ENCODE results near the gene HTR5A.

Gene HTR5A

DNA sequence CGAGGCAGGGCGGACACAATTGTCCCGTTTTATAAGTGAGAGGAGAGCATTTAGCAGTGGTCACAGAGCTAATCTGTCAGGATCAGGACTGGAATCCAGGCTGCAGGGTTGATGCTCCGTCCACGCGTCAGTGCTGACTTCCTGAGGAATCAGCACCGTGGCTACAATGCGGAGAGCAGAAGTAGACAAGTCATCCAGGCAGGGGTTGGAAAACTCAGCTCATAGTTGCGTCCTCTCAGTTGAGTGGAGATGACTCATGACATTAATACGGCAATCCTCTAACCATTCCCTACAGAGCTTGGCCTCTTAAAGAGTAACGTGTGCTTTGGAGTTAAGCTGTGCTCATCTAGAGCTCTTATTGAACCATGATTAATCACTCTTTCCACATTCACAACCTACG is 17.1 kb upstream of the HTR5A start:
- H3K27ac ChIP-seq (ENCODE audit: low read depth, low read length) = no peak overlapping the region
- no peaks in the 10 kb centered on the region for H3K4me1 ChIP-seq (ENCODE audit: control insufficient read depth in 1 of 2, insufficient read depth in 2 of 2, low read length in 2 of 2)
- no peaks in the 10 kb centered on the region for H3K9me3 ChIP-seq (ENCODE audit: control insufficient read depth in 1 of 2, low read length in 2 of 2)
- H3K4me3 ChIP-seq (ENCODE audit: low read depth in 1 of 2, low read length in 2 of 2) = no peak overlapping the region
- H3K27me3 ChIP-seq (ENCODE audit: control insufficient read depth in 1 of 2, insufficient read depth in 2 of 2, low read length in 2 of 2) = no peaks in the 10 kb centered on the region
- H3K36me3 ChIP-seq (ENCODE audit: control insufficient read depth in 1 of 2, insufficient read depth in 2 of 2, low read length in 2 of 2) = no peaks in the 10 kb centered on the region
- no peak overlapping the region for H3K9ac ChIP-seq (ENCODE audit: low read depth in 1 of 2, low read length in 2 of 2)

DNA sequence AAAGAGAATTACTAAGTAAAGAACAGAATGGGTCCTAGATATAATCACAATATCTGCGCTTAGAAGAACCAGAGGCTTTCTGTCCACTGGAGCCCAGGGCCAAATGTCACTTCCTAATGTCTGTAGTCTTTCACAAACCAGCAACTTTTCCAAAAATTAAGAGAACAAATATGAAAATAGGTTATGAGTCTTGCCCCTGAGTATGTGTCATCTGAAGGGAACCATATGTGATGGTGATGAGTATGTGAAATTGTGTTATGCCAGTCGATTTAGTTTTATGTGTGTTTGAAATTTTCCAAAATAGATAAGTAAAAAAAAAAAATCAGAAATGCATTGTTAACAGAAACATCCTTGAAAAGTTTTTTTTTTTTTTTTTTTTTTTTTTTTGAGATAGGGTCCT is 15.4 kb upstream of the HTR5A start:
- H3K4me3 ChIP-seq (ENCODE audit: low read depth in 1 of 2, low read length in 2 of 2) = no peak overlapping the region
- H3K9me3 ChIP-seq (ENCODE audit: control insufficient read depth in 1 of 2, low read length in 2 of 2) = no peaks in the 10 kb centered on the region
- H3K9ac ChIP-seq (ENCODE audit: low read depth in 1 of 2, low read length in 2 of 2) = no peak overlapping the region
- no peaks in the 10 kb centered on the region for H3K36me3 ChIP-seq (ENCODE audit: control insufficient read depth in 1 of 2, insufficient read depth in 2 of 2, low read length in 2 of 2)
- H3K27me3 ChIP-seq (ENCODE audit: control insufficient read depth in 1 of 2, insufficient read depth in 2 of 2, low read length in 2 of 2) = no peaks in the 10 kb centered on the region
- no peaks in the 10 kb centered on the region for H3K4me1 ChIP-seq (ENCODE audit: control insufficient read depth in 1 of 2, insufficient read depth in 2 of 2, low read length in 2 of 2)
- no peak overlapping the region for H3K27ac ChIP-seq (ENCODE audit: low read depth, low read length)

DNA sequence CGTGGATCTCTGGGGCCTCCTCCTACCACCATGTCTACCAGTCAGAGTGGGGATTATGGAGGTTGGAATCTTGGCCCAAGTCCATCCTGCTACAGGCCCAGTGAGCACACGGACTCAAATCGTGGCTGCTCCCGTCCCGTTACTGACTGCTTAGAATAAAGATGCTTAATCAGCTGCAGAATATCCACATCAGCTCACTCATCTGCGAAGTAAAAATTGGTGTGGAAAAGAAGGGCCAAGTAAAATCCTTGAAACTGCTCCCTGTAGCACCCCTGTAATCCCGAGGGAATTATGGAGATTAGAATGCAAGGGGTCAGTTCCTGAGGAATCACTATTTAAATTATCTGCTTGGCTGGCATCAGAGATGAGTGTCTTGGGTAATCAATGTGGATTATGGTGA is 13.0 kb upstream of the HTR5A start:
- H3K36me3 ChIP-seq (ENCODE audit: control insufficient read depth in 1 of 2, insufficient read depth in 2 of 2, low read length in 2 of 2) = no peaks in the 10 kb centered on the region
- no peak overlapping the region for H3K9ac ChIP-seq (ENCODE audit: low read depth in 1 of 2, low read length in 2 of 2)

DNA sequence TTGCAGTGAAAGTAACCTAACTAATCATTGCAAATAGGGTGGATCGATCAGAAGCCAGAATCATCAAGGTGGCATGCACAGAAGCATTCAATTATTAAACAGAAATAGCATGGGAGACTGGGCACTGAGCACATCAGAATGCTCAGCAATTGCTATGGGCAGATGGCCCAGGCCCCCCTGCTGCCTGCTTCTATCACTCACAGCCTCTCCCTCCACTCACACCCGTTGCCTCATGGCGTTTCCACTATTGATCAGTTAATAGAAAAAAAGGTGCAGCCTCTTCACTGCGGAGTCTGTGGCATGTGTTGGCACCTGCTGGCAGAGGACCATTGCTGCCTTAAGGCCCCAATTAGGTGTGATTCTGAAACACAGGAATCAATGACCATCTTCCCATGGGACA is 11.2 kb upstream of the HTR5A start:
- no peaks in the 10 kb centered on the region for H3K27me3 ChIP-seq (ENCODE audit: control insufficient read depth in 1 of 2, insufficient read depth in 2 of 2, low read length in 2 of 2)
- no peaks in the 10 kb centered on the region for H3K4me1 ChIP-seq (ENCODE audit: control insufficient read depth in 1 of 2, insufficient read depth in 2 of 2, low read length in 2 of 2)
- no peaks in the 10 kb centered on the region for H3K36me3 ChIP-seq (ENCODE audit: control insufficient read depth in 1 of 2, insufficient read depth in 2 of 2, low read length in 2 of 2)
- no peak overlapping the region for H3K4me3 ChIP-seq (ENCODE audit: low read depth in 1 of 2, low read length in 2 of 2)
- no peaks in the 10 kb centered on the region for H3K9me3 ChIP-seq (ENCODE audit: control insufficient read depth in 1 of 2, low read length in 2 of 2)
- no peak overlapping the region for H3K27ac ChIP-seq (ENCODE audit: low read depth, low read length)
- H3K9ac ChIP-seq (ENCODE audit: low read depth in 1 of 2, low read length in 2 of 2) = no peak overlapping the region

More for the DNA sequence above, 13.0 kb upstream of the HTR5A start:
- H3K4me1 ChIP-seq (ENCODE audit: control insufficient read depth in 1 of 2, insufficient read depth in 2 of 2, low read length in 2 of 2) = no peaks in the 10 kb centered on the region
- no peak overlapping the region for H3K4me3 ChIP-seq (ENCODE audit: low read depth in 1 of 2, low read length in 2 of 2)
- H3K27ac ChIP-seq (ENCODE audit: low read depth, low read length) = no peak overlapping the region
- H3K27me3 ChIP-seq (ENCODE audit: control insufficient read depth in 1 of 2, insufficient read depth in 2 of 2, low read length in 2 of 2) = no peaks in the 10 kb centered on the region
- no peaks in the 10 kb centered on the region for H3K9me3 ChIP-seq (ENCODE audit: control insufficient read depth in 1 of 2, low read length in 2 of 2)

DNA sequence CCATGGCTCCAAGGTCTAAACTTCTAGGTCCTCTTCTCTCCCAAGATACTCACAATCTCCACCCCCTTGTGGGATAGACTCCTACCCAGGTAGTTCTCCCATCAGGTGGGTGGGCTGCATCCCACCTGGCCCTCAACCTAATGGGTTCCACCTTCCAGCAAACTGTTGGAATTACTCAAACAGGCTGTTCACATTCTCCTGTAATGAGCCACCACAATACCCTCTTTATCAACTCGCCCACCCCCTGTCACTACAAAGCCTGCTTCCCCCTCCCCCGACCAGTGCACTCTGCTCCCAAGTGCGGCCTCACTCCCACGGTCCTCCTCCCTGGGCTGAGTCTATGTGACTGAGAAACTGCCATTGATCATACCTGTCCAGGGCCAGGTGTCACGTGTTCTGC is 10.4 kb upstream of the HTR5A start:
- Histone ChIP-seq H3K36me3 (ENCODE audit: control insufficient read depth in 1 of 2, insufficient read depth in 2 of 2, low read length in 2 of 2) (no peaks in the 10 kb centered on the region), H3K27ac (ENCODE audit: low read depth, low read length) (no peak overlapping the region), H3K27me3 (ENCODE audit: control insufficient read depth in 1 of 2, insufficient read depth in 2 of 2, low read length in 2 of 2) (no peaks in the 10 kb centered on the region), H3K9me3 (ENCODE audit: control insufficient read depth in 1 of 2, low read length in 2 of 2) (no peaks in the 10 kb centered on the region), H3K4me3 (ENCODE audit: low read depth in 1 of 2, low read length in 2 of 2) (no peak overlapping the region), H3K4me1 (ENCODE audit: control insufficient read depth in 1 of 2, insufficient read depth in 2 of 2, low read length in 2 of 2) (no peaks in the 10 kb centered on the region), H3K9ac (ENCODE audit: low read depth in 1 of 2, low read length in 2 of 2) (no peak overlapping the region)

DNA sequence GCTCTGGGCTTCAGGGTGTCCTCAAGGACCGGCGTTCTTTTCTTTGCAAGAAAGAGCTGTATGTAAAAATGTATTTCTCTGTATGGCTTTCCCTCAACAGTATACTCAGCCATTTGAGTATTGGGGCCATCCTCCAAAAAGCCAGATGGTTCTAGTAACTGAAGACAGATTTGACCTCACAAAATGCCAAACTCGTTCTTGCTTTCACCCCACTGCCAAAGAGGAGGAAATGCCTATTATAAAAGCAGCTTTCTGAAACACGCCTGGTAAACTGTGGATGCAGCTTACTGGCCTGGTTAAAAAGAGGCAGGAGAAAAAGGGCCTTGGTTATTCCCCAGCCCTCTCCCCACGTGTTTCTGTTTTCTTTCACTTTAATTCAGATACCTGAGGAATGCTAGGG is 7.7 kb upstream of the HTR5A start:
- no peaks in the 10 kb centered on the region for H3K36me3 ChIP-seq (ENCODE audit: control insufficient read depth in 1 of 2, insufficient read depth in 2 of 2, low read length in 2 of 2)
- no peaks in the 10 kb centered on the region for H3K4me1 ChIP-seq (ENCODE audit: control insufficient read depth in 1 of 2, insufficient read depth in 2 of 2, low read length in 2 of 2)
- no peak overlapping the region for H3K27ac ChIP-seq (ENCODE audit: low read depth, low read length)
- no peak overlapping the region for H3K4me3 ChIP-seq (ENCODE audit: low read depth in 1 of 2, low read length in 2 of 2)
- no peaks in the 10 kb centered on the region for H3K9me3 ChIP-seq (ENCODE audit: control insufficient read depth in 1 of 2, low read length in 2 of 2)
- no peak overlapping the region for H3K9ac ChIP-seq (ENCODE audit: low read depth in 1 of 2, low read length in 2 of 2)
- no peaks in the 10 kb centered on the region for H3K27me3 ChIP-seq (ENCODE audit: control insufficient read depth in 1 of 2, insufficient read depth in 2 of 2, low read length in 2 of 2)

DNA sequence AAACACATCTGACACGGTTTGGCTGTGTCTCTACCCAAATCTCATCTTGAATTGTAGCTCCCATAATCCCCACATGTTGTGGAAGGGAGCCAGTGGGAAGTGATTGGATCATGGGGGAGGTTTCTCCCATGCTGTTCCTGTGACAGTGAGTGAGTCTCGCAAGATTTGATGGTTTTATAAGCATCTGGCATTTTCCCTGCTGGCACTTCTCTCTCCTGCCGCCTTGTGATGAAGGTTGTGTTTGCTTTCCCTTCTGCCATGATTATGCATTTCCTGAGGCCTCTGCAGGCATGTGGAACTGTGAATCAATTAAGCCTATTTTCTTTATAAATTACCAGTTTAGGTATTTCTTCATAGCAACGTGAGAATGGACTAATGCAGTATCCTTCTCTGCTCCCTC is 5.9 kb upstream of the HTR5A start:
- Histone ChIP-seq H3K9me3 (ENCODE audit: control insufficient read depth in 1 of 2, low read length in 2 of 2) (no peaks in the 10 kb centered on the region), H3K4me3 (ENCODE audit: low read depth in 1 of 2, low read length in 2 of 2) (no peak overlapping the region), H3K4me1 (ENCODE audit: control insufficient read depth in 1 of 2, insufficient read depth in 2 of 2, low read length in 2 of 2) (no peaks in the 10 kb centered on the region), H3K36me3 (ENCODE audit: control insufficient read depth in 1 of 2, insufficient read depth in 2 of 2, low read length in 2 of 2) (no peaks in the 10 kb centered on the region), H3K9ac (ENCODE audit: low read depth in 1 of 2, low read length in 2 of 2) (no peak overlapping the region), H3K27ac (ENCODE audit: low read depth, low read length) (no peak overlapping the region), H3K27me3 (ENCODE audit: control insufficient read depth in 1 of 2, insufficient read depth in 2 of 2, low read length in 2 of 2) (no peaks in the 10 kb centered on the region)

DNA sequence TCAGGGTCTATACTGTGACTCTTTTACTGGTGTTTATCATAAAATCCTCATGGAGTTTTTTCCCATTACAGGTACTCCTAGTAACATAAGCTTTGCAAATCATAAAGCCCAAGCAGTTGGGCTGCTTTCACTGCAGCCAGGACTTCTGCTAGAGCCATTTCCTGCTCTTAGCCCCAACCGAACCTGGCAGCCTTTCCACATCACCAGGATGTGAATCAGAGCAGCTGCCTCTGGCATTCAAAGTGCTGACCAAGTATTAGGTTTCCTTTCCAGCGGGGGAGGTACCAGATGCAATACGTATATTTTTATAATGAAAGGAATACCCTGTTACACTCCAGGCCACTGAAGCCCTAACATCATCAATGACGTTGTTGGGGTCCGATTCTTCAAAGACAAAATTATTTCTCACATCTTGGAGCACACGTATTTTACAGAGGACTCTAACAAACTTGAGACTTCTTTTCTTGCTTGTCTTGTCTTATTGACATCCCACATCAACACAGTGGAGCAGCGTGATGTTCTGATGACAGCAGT is 3.6 kb upstream of the HTR5A start:
- Histone ChIP-seq H3K36me3 (ENCODE audit: control insufficient read depth in 1 of 2, insufficient read depth in 2 of 2, low read length in 2 of 2) (no peaks in the 10 kb centered on the region), H3K4me3 (ENCODE audit: low read depth in 1 of 2, low read length in 2 of 2) (no peak overlapping the region), H3K4me1 (ENCODE audit: control insufficient read depth in 1 of 2, insufficient read depth in 2 of 2, low read length in 2 of 2) (no peaks in the 10 kb centered on the region), H3K9ac (ENCODE audit: low read depth in 1 of 2, low read length in 2 of 2) (no peak overlapping the region), H3K27me3 (ENCODE audit: control insufficient read depth in 1 of 2, insufficient read depth in 2 of 2, low read length in 2 of 2) (no peaks in the 10 kb centered on the region), H3K9me3 (ENCODE audit: control insufficient read depth in 1 of 2, low read length in 2 of 2) (no peaks in the 10 kb centered on the region), H3K27ac (ENCODE audit: low read depth, low read length) (no peak overlapping the region)

DNA sequence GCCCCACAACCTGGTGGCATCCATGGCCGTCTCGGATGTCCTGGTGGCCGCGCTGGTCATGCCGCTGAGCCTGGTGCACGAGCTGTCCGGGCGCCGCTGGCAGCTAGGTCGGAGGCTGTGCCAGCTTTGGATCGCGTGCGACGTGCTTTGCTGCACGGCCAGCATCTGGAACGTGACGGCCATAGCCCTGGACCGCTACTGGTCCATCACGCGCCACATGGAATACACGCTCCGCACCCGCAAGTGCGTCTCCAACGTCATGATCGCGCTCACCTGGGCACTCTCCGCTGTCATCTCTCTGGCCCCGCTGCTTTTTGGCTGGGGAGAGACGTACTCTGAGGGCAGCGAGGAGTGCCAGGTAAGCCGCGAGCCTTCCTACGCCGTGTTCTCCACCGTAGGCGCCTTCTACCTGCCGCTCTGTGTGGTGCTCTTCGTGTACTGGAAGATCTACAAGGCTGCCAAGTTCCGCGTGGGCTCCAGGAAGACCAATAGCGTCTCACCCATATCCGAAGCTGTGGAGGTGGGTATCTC is 1.1 kb downstream of the HTR5A start:
- Histone ChIP-seq H3K4me3 (ENCODE audit: low read depth in 1 of 2, low read length in 2 of 2) (no peak overlapping the region), H3K27me3 (ENCODE audit: control insufficient read depth in 1 of 2, insufficient read depth in 2 of 2, low read length in 2 of 2) (peaks cover 0 to 5% of the 10 kb centered on the region in 2 donors), H3K9ac (ENCODE audit: low read depth in 1 of 2, low read length in 2 of 2) (no peak overlapping the region), H3K27ac (ENCODE audit: low read depth, low read length) (no peak overlapping the region), H3K4me1 (ENCODE audit: control insufficient read depth in 1 of 2, insufficient read depth in 2 of 2, low read length in 2 of 2) (no peaks in the 10 kb centered on the region), H3K9me3 (ENCODE audit: control insufficient read depth in 1 of 2, low read length in 2 of 2) (no peaks in the 10 kb centered on the region), H3K36me3 (ENCODE audit: control insufficient read depth in 1 of 2, insufficient read depth in 2 of 2, low read length in 2 of 2) (no peaks in the 10 kb centered on the region)

DNA sequence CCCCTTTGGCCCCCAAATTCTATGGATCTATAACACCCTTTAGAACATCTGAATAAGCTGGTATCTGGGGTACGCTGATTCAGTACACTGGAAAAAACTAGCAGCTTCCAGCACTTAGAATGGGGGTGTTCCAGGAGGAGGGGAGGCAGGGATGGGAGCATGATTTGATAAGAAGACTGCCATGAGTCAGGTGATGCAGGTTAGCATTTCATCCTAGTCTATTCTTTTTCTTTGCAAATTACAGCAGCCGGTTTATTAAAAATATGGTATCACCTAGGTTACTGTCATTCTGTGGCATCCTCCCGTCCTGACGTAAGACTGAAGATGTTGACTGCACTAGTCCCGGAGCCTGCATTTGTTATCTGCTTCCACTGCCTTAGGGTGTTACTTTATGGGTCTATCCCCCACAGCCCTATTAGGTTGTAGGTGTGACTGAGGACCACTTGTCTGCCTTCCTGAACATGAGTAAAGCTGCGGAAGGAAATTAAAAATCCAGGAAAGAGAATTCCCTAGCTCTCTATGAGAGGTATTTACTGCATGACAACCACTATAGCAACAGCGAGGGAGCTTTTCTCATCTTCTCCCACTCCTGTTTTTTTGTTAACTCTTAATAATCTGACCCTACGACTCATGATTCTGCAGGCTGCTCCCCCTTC is 1.9 kb downstream of the HTR5A start:
- no peaks in the 10 kb centered on the region for H3K4me1 ChIP-seq (ENCODE audit: control insufficient read depth in 1 of 2, insufficient read depth in 2 of 2, low read length in 2 of 2)
- no peak overlapping the region for H3K27ac ChIP-seq (ENCODE audit: low read depth, low read length)
- H3K9me3 ChIP-seq (ENCODE audit: control insufficient read depth in 1 of 2, low read length in 2 of 2) = no peaks in the 10 kb centered on the region
- H3K4me3 ChIP-seq (ENCODE audit: low read depth in 1 of 2, low read length in 2 of 2) = no peak overlapping the region
- no peaks in the 10 kb centered on the region for H3K36me3 ChIP-seq (ENCODE audit: control insufficient read depth in 1 of 2, insufficient read depth in 2 of 2, low read length in 2 of 2)
- H3K9ac ChIP-seq (ENCODE audit: low read depth in 1 of 2, low read length in 2 of 2) = no peak overlapping the region
- H3K27me3 ChIP-seq (ENCODE audit: control insufficient read depth in 1 of 2, insufficient read depth in 2 of 2, low read length in 2 of 2) = peaks cover 0 to 5% of the 10 kb centered on the region in 2 donors

All from duodenal mucosa (tissue), 2 donors.